VCaP (cell line): ENCODE measurements around the gene CAMSAP3.

Source experiments
- H3K27ac ChIP-seq: fragments of 450-650 bp; 2 replicates; pipeline ENCODE4 v1.5.1; 2017
- TF ChIP-seq, protein P1 (sequence below): fragments of 450-650 bp; conservative IDR thresholded peaks from 2 replicates; pipeline ENCODE4 v1.5.1; 2017; ENCODE audit warnings: mild to moderate bottlenecking, moderate library complexity

The CAMSAP3 gene

DNA sequence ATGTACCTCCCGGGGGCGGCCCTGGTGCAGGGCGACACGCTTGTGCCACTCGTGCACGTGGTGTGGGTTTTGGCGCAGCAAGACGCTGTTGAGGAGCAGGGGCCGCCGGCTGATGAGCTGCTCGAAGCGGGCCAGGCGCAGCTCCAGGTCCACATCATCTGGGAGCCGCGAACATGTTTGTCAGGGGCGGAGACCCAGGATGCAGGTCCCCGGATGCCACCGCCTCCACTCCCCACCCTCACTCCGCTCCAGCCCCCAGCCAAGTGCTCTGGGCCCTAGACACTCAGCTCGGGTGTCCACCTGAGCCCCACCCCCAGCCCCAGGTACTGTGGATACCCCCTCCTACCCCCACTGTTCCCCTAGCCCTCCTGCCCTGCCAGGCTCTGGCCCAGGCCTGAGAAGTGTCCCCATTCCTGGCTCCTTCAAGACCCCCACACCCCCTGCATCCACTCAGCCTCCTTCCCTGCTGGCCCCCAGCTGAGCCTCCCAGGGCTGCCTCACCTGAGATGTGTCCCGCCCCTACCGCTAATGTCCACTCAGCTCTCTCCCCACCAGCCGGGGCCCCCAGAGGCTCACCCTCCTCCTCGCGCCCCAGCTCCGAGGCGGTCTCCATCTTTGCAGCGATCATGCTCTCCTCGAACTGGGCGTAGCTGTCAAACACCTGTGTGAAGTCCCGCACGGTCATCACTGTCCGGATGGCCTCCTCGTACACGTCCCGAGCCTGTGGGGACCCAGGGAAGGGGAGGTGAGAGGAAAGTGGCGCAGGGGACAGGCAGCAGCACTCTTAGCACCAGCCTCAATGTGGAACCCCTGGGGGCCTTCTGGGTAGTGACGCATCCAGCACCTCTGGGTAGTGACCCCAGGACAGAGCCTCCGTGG, 28.3 kb downstream of the CAMSAP3 start:
- no peak overlapping the region for H3K27ac ChIP-seq
- TF ChIP-seq, protein P1, sequence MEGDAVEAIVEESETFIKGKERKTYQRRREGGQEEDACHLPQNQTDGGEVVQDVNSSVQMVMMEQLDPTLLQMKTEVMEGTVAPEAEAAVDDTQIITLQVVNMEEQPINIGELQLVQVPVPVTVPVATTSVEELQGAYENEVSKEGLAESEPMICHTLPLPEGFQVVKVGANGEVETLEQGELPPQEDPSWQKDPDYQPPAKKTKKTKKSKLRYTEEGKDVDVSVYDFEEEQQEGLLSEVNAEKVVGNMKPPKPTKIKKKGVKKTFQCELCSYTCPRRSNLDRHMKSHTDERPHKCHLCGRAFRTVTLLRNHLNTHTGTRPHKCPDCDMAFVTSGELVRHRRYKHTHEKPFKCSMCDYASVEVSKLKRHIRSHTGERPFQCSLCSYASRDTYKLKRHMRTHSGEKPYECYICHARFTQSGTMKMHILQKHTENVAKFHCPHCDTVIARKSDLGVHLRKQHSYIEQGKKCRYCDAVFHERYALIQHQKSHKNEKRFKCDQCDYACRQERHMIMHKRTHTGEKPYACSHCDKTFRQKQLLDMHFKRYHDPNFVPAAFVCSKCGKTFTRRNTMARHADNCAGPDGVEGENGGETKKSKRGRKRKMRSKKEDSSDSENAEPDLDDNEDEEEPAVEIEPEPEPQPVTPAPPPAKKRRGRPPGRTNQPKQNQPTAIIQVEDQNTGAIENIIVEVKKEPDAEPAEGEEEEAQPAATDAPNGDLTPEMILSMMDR, result no peak

GRCh38 chr19:7624810-7625209, 29.1 kb downstream of the CAMSAP3 start:
- H3K27ac ChIP-seq, result no peak overlapping the region
- TF ChIP-seq, protein P1, result no peak

DNA sequence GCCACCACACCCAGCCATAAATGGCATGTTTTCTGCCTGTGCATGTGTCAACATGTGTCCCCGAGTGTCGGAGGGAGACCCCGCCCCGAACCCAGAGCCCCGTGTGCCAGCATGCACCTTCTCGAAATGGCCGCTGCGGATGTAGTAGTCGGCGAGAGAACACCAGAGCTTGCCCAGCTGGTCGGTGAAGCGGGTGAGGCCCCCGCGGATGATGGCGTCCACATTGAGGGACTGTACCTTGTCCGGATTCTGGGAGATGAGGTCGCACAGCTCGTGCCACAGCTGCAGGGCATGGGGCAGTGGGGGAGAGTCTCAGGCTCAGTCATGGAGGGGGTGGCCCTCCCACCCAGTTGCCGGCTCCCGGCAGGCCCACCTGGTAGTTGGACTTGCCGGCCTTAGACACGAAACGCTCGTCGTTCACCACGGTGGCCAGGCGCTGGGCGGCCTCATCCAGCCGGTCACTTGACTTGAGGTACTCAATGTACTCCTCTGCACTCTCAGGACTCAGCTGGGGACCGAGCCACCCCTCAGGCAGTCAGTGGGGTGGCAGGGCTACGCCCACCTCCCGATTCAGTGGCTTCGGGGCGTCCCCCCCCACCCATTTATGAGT, 30.2 kb downstream of the CAMSAP3 start:
- H3K27ac ChIP-seq, result no peak overlapping the region
- TF ChIP-seq, protein P1, result no peak

DNA sequence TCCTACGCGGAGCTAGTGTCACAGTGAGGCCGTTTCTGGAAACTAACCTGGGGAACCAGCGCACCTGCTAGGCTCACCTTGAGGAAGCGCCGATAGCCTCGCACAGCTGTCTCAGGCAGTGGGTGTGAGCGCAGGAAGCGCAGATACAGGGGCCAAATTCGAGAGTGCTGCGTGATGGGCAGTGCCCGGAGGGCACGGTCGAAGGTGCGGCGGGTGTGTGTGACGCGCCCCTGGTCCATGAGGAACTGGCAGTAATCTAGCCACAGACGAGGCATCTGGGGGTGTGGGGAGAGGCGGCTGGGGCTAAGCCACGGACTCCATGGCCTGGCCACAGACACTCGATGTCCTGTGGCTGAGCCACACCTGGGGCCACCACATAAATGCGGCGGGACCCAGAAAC, 31.5 kb downstream of the CAMSAP3 start:
- no peak overlapping the region for H3K27ac ChIP-seq
- TF ChIP-seq, protein P1, result no peak

- TF ChIP-seq, protein P1, result no peak
- H3K27ac ChIP-seq, result peak overlapping the region; percentile 66; the same call in 1 of the 2 replicates
Observed at GRCh38 chr19:7628589-7629311, 33.1 kb downstream of the CAMSAP3 start.

DNA sequence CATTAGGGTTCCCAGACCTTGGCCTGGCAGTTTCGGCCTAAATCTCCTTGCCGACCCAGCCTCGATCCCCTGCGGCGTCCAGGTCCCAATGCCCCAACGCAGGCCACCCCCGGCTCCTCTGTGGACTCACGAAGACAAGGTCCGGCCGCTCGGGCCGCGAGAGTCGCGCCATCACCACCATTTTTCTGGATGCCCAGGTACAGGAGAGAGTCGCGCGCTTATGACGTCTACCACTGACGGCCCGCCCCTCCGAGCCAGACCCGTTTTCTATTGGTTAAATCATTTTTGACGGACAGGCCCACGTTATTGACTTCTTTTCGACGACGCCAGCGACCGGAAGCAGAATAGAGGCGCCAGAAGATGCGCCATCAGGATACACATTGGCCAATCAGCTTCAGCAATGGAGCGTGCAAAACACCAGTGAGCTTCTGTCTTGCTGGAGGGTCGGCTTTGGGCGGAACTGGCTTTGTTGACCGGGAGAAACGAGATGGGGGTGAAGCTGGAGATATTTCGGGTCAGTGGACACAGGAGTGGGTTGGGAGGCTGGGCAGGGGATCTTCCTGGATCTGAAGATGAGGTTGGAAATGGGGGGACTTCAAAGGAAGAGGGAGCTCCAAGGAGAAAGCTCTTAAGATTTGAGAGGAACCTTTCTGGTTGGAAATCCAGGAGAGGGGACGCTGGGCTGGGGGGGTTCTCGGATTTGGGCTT, 33.8 kb downstream of the CAMSAP3 start, which contains the start of the genes PET100 and XAB2:
Gene PET100, plus strand, starts transcription at position 447 of the 708 bp plus-strand sequence. Its CDS starts 41 bp downstream, at position 488.
Gene XAB2, minus strand, starts transcription at position 199 of the 708 bp plus-strand sequence. Its CDS starts 18 bp downstream, at position 181.
- peak within 1 kb of the TSS; percentile 66; the same call in 1 of the 2 replicates for H3K27ac ChIP-seq
- TF ChIP-seq, protein P1, result no peak
